AG04449 (cell line): ENCODE data around the gene DAAM2.

Experiments used
- CTCF ChIA-PET: fragments of 350-600 bp; formaldehyde crosslinking; extraction: SDS; loops from one replicate; lab custom pipeline; 2021; ENCODE audit warnings: antibody characterized with exemption; lab: Yijun Ruan, JAX
- POLR2A ChIA-PET: fragments of 400-600, 350-600 bp; formaldehyde crosslinking; extraction: SDS; loops from one replicate; lab custom pipeline; 2020; ENCODE audit warnings: antibody characterized with exemption, inconsistent platforms; lab: Yijun Ruan, JAX
- DNase-seq: peaks from one replicate; pipeline ENCODE4 v3.0.0-alpha.2; 2010; ENCODE audit warnings: low read depth, low spot score
- H3K4me3 ChIP-seq: 2 replicates; pipeline ENCODE4 v1.5.1; 2011; ENCODE audit warnings: low read depth, mild to moderate bottlenecking, control low read depth, low read length
- CTCF ChIP-seq: IDR thresholded peaks from one replicate; pipeline ENCODE4 v1.5.1; 2011; ENCODE audit warnings: mild to moderate bottlenecking, moderate library complexity, low read length, control low read depth, inconsistent platforms; ENCODE audit not compliant: insufficient read depth; ENCODE audit errors: missing control alignments

DAAM2 gene

GRCh38 chr6:39839445-39839844 lies 47.3 kb downstream of the DAAM2 start:
- no peak overlapping the region for H3K4me3 ChIP-seq
- ChIA-PET CTCF (no interaction called here), POLR2A (no interaction called here)
- DNase-seq, result no peak
- no peak for TF ChIP-seq CTCF

- no peak for DNase-seq
- TF ChIP-seq CTCF, result no peak
- CTCF ChIA-PET, result interaction anchor here (1.8 to 2.4 kb wide), 2 partner anchors 13 to 25 kb away, joined by 6 to 10 read pairs; no protein-coding TSS in a partner anchor
- POLR2A ChIA-PET, result interaction anchor here (0.6 kb wide), 1 partner anchor 1184 kb away, joined by 3 read pairs; no protein-coding TSS in a partner anchor
- H3K4me3 ChIP-seq, result no peak overlapping the region
Observed at GRCh38 chr6:39840781-39841180, 48.6 kb downstream of the DAAM2 start.

- DNase-seq, result no peak
- CTCF ChIA-PET, result interaction anchor here (1.8 to 2.4 kb wide), 2 partner anchors 12 to 25 kb away, joined by 6 to 10 read pairs; no protein-coding TSS in a partner anchor
- POLR2A ChIA-PET, result interaction anchor here (0.6 kb wide), 1 partner anchor 1183 kb away, joined by 3 read pairs; no protein-coding TSS in a partner anchor
Observed at GRCh38 chr6:39841291-39841690, 49.1 kb downstream of the DAAM2 start.

DNA sequence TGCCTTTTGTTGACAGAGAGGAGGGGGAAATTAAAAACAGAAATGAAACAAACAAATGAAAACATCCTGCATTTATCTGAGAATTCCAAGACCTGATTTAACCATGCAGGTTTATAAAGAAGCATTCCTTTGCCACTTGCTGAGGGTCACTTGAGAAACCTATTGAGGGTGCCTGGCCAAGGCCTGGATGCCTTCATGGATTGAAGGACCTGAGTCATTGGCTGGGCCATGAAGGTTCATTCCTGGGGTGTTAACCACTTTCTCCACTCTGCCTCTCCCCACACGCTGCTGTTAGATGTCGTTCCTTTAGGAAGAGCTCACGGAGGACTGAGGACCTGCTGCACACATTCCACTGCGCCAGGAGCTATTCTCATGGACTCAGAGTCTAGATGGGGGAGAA lies 49.7 kb downstream of the DAAM2 start:
- no peak overlapping the region for H3K4me3 ChIP-seq
- CTCF ChIA-PET, result interaction anchor here (0.6 to 2.4 kb wide), 4 partner anchors 11 to 54 kb away, joined by 3 to 10 read pairs (median 4); no protein-coding TSS in a partner anchor
- POLR2A ChIA-PET, result no interaction called here
- no peak for DNase-seq
- TF ChIP-seq CTCF, result no peak

More at GRCh38 chr6:39841291-39841690, 49.1 kb downstream of the DAAM2 start:
- TF ChIP-seq CTCF, result no peak
- H3K4me3 ChIP-seq, result no peak overlapping the region

DNA sequence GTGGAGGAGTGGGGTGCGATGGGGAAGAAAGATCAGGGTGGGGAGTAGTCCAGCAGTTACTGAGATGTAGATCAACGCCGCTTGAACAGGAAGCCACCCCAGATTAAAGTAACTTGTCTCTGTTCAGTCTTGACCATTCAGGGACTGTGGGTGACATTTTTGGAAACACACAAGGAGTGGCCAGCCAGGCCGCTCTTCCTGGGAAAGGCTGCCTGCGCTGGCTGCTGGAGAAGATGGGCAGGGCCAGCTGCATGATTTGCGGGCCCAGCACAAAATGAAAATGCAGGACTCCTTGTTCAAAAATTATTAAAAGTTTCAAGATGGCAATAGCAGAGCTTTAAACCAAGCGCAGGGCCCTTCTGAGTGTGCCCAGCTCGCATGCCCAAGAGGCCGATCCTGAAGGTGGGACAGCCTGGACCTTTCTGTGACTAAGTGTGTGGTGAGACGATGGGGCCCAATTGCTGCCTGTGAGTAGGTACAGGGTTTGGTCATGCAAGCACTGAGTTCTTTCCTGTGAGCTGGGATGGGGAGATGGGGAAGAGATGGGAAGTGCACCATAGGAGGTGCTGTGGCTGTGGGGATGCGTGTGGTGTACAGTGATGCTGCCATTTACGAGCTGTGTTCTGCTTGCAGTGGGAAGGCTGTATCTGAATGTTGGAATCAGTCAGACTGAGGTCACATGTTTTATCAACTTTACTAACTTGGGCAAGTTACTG lies 51.3 kb downstream of the DAAM2 start:
- CTCF ChIA-PET, result interaction anchor here (0.9 to 1.5 kb wide), 7 partner anchors 9 to 28 kb away, joined by 3 to 5 read pairs (median 3); no protein-coding TSS in a partner anchor
- DNase-seq, result no peak
- TF ChIP-seq CTCF, result peak; percentile 26
- H3K4me3 ChIP-seq, result no peak overlapping the region
- POLR2A ChIA-PET, result no interaction called here

GRCh38 chr6:39844866-39845265 lies 52.7 kb downstream of the DAAM2 start:
- DNase-seq, result no peak
- H3K4me3 ChIP-seq, result no peak overlapping the region
- ChIA-PET POLR2A (no interaction called here), CTCF (no interaction called here)
- no peak for TF ChIP-seq CTCF
